SKM-1 treated with dmso at 0.1 percent for 144 hours (cell line): ENCODE data around the gene NOVA1.

Experiments used
- DNase-seq: peaks from one replicate; lab custom pipeline; 2025; ENCODE audit not compliant: unreplicated experiment; lab: John Stamatoyannopoulos, UW

NOVA1 gene

GRCh38 chr14:26463136-26463535 lies 134.7 kb downstream of the NOVA1 start:
- DNase-seq: no peak

- DNase-seq: no peak
Measured at GRCh38 chr14:26454105-26454504, 143.7 kb downstream of the NOVA1 start.

DNA sequence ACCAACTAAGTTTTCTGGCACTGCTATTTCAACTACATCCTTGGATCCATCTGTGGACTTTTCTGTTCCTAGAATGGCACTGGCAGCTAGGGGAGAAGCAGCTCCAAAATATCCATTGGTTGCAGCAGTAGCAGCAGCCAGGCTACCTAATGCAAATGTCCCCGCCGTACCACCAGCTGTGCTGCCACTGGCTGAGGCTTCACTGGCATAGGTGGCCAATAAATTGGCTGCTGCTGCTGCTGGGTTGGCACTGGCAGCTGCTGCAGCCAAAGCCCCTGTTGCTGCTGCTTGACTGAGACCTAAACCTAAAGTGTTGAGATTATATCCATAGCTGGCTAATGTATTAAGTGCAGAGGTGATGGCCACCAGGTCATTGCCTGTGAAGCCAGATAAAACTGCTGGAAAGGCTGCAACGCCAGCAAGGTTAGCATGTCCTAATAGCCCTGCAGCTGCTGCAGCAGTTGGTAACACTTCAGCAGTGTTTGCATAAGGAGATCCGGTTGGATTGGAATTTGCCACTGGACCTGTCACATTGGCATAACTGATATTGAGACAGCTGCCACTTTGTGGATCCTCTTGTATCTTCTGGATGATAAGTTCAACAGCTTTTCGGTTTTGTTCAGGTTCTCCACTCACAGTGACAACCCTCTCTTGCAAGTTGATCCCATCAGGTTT lies 149.5 kb downstream of the NOVA1 start:
- no peak for DNase-seq

DNA sequence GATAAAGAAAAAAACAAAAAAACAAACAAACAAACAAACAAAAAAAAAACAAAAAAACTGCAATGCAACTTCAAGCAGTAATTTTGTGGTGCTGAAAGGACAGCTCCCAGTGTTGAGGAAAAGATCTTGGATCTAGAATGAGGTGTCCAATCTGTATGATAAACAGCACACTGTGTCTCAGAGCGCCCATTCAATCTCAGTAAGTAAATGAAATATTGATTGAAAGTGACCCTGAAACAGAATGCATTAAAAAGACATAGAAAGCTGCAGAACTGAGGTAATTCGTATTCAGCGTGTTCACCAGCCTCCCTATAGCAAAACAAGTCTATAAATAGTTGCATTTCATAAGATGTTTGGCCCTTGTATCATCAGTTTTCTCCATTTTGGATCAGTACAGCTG lies 153.0 kb downstream of the NOVA1 start:
- no peak for DNase-seq

DNA sequence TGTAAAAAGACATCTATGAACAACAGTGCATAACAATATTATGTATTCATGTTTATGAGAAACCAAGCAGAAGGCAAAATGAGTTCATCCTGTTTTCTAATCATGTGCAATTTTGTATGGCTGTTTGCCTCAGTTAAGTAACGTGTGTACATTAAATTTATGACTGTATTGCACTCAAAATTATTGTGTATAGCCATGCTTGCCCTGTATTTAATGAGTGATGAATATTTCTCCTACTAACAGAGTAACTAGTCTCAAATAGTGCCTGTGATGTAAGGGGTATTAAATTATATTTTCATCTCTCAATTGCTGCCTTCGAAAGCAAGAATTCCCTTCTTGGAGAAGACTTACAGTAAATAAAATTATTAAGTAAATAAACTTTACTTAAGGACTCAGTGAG lies 154.2 kb downstream of the NOVA1 start:
- no peak for DNase-seq

DNA sequence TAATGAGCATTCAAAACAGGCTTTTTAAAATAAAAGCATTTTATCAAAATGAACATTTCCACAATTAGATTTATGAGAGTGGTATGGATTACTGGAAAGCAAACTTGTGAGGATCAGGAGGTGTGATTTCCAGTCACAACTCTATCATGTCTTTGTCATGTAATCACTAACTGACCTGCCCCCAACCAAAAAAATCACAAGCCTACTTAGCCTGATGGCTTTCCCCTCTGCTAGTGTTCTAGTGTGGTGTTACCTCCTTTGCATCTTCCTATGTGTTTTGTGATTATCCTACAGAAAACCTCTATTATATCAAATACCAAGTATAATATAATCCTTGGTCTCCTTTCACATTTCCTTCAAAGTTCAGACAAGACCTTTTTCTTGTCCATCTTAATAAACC lies 168.6 kb downstream of the NOVA1 start:
- no peak for DNase-seq

- no peak for DNase-seq
Measured at GRCh38 chr14:26427097-26427496, 170.7 kb downstream of the NOVA1 start.

- no peak for DNase-seq
Measured at GRCh38 chr14:26424537-26424936, 173.3 kb downstream of the NOVA1 start.

- DNase-seq: no peak
Measured at GRCh38 chr14:26415618-26416123, 182.2 kb downstream of the NOVA1 start.

DNA sequence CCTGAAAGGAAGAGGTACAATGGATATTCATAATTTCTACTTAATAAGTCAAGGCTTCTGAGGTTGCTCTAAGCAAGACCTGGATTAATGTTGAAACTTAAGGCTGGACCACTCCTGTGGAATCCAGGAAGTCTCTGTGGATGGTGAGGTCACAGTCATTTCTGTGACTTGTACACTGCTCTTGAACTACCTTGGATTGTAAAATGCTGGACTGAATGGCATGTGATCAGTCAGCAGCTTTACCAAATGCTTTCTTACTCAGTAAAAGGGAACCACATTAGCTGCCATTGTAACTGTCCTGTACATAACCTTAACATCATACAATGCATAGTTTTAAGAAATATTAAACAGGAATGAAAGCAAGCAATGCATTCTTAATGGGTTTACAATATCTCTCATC lies 182.9 kb downstream of the NOVA1 start:
- DNase-seq: no peak

- no peak for DNase-seq
Measured at GRCh38 chr14:26414103-26414502, 183.7 kb downstream of the NOVA1 start.

- no peak for DNase-seq
Measured at GRCh38 chr14:26412421-26412820, 185.4 kb downstream of the NOVA1 start.

- DNase-seq: no peak
Measured at GRCh38 chr14:26410189-26410685, 187.6 kb downstream of the NOVA1 start.

GRCh38 chr14:26404927-26405326 lies 192.9 kb downstream of the NOVA1 start:
- no peak for DNase-seq

- no peak for DNase-seq
Measured at GRCh38 chr14:26403760-26404159, 194.1 kb downstream of the NOVA1 start.

GRCh38 chr14:26402126-26402525 lies 195.7 kb downstream of the NOVA1 start:
- DNase-seq: no peak

GRCh38 chr14:26401179-26401968 lies 196.5 kb downstream of the NOVA1 start:
- DNase-seq: no peak

DNA sequence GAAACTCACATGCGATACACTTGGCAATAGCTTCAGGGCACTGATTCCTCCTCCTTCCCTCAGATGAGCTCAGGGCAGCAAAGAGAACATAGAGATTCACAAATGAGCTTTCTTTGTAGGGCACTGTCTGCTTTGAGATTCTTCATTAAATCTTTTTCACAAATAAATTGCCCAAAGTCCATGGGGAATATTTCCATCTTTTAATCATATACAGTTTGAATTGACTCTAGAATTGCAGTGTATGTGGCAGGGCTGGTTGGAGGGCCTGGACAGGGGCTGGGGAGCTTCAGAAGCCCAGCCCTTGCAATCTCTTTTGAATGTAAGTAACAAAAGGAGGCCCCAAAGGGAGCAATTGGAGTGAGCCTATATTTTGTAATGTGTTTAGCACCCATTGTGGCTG lies 197.5 kb downstream of the NOVA1 start:
- no peak for DNase-seq

DNA sequence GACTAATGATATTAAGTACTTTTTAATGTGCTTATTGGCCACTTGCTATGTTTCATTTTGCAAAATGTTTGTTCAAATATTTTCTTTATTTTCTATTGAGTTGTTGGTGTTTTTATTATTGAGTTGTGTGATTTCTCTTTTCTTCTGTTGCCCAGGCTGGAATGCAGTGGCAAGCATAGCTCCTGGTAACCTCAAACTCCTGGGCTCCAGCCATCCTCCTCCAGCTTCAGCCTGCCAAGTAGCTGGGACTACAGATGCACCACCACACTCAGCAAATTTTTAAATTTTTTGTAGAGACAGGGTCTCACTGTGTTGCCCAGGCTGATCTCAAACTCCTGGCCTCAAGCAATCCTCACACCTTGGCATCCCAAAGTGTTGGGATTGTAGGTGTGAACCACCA lies 199.2 kb downstream of the NOVA1 start:
- no peak for DNase-seq
